HS-5 (cell line): Measurements from ENCODE around the gene RABGAP1L.

ENCODE experiments used
- DNase-seq: peaks from one replicate; pipeline ENCODE4 v3.0.0-alpha.2; 2012; ENCODE audit warnings: low read depth

The RABGAP1L gene

DNA sequence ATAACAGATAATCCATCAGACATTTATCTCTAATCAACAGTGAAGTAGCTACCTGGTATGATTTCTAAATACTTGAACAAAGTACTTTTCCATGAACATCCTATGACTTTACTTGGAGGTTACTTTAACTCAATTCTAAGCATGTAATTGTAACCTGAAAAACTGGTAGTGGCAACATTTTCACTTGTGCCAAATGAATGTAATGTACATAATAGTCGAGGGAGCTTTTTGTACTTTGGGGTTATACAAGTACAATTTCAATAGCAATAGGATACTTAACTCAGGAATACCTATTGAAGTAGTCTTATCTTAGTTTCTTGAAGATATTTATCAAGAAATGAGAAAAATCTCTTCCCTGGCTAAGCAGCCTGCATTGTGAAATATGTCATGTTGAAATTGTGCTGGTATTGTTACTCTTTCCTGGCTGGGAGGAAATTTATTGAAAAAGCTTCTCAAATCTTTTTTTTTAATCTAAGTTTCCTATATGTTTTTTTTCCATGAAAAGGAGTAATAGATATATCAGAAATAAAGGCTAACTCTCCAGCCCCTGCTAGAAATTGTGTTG, 806.8 kb downstream of the RABGAP1L start:
- no peak for DNase-seq

DNA sequence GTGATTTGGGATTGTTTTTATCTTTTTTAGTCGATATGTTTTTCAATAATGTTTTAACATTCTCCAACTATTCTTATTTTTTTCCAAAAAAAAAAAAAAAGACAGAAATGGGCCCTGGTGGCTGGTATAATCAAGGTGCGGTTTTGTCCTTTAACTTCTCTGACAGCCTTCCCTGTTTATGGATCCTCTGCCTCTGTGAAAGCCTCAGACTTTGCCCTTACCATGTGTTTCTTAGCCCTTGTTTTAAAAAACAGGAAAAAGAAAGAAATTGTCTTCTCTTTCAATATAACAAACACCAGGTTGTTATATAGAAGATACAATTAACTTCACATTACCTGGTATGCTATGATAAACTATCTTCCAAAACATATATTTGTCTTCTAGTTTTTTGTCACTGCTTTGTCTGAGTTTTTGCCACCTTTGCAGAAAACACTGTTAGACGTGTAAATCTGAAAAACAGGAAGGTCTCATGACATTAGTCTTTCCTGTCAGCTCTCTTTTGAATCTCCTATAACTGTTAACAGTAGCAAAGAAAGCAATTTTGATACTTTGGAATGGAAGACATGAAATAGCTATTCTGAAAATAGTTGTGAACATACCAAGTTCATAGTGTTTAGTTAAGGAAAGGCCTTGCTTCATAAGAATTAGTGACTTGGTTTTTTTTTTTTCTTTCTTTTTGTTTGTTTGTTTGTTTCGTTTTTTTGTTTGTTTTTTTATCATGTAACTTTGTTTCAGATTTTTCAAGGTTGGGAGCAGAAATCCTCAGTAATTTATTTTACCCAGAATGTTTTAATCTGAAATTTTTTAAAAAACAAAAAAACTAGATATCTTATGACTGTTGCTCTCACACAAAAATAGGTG, 808.8 kb downstream of the RABGAP1L start:
- DNase-seq = no peak

DNA sequence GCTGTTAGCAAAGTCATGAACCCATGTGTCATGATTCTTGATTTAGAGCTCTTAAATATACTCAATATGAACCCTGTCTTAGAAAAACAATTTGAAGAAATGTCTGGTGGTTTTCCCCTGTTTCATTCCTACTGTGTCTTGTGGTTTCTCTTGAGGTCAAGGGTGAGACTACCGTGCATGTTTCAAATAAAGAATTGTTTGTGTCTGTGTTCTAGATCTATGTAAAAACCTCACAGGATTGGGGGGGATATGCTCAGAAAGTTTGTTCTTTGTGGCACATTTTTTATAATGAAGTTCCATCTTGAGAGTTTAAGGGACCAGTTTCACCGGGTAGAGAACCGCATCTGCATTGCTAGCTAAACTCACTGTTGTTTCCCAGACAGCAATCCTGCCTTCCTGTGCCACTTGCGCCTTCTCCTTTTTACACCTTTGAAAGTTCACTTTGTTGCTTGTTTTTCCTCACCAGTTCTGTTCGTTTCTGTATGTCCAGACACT, 809.5 kb downstream of the RABGAP1L start:
- peak; percentile 25 for DNase-seq

DNA sequence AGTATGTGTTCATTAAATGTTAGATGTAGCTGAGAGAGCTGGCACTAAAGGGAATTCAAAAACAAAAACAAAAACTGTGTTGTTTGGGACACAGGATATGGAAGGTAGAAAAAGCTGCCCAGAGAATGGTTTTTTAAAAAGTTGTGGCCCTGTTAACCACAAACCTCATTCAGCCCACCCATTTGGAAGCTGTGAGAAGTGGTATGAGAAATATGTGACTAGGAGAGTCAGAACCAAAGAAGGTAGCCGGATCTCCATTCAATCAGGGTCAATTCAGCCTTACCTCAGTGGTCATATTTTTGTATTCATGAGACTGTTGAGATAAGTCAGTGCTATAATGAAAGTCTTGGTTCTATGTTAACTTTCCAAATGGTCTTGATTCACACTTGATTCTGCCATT, 810.7 kb downstream of the RABGAP1L start:
- DNase-seq = no peak

DNA sequence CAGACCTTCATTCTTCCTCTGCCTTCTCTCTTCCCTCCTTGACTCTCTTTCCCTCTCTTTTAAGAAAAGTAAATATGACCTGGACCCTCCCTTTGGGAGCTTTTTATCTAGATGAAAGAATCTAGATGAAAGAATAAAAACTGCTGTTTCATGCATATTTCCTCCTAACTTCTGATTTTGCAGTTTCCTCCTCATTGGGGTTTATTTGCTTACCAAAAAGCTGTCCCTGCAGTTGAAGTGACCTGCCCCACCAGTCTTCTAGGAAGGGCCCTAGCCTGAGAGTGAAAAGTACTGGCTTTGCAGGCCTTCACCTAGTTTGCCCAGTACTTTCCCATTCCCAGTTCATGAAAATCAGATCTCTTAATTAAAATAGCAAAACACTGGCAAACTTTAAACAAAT, 812.1 kb downstream of the RABGAP1L start:
- no peak for DNase-seq

DNA sequence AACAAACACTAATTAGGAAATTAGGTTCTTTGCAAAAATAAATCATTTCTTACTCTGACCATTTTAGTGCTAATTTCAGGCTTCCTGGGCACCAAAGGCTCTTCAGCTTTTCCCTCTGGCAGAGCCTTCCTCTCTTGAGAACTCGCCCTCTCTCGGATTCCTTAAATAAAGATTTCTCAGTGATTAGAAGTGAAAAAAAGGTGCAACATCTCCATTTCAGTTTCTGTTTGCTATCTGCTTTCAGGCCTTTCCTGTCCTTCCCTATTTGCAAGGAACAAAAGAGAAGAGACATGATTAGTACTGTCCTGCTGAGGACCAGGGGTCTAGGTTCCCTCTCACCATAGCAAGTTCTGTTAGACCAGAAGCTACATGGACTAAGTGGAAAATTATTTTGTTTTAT, 812.6 kb downstream of the RABGAP1L start:
- DNase-seq = no peak

DNA sequence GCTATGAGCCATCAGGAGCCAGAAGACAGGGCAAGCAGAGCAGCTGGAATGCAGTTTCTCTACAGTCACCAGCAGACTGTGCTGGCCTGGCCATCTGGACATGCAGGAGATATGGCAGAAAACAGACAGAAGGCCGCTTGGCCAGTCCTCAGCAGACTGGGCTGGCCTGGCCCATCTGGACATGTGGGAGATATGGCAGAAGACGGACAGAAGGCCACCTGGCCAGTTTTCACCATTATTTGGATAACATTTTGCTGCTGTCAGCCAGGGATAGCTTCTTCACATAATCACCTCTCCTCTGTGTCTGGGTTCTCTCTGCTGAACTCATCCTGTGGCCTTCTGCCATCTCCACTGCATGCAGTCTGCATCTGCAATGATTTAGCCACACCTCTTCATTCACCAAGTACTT, 815.4 kb downstream of the RABGAP1L start:
- DNase-seq = no peak

DNA sequence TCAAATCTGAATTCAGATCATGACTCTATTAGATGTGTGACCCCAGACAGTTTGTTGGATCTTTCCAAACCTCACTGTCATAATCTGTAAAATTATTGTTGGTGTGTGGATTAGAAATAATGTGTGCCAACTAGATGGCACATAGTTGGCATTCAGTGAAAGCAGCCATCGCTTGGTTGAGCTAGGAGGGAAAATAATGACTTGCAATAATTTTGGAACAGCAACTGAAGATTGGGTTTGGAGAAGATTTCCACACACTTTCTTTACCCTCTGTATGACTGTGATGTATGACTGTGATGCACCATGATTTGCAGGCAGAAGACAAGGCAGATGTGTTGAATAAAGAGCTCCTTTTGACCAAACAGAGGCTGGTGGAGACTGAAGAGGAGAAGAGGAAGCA, 816.4 kb downstream of the RABGAP1L start:
- no peak for DNase-seq

DNA sequence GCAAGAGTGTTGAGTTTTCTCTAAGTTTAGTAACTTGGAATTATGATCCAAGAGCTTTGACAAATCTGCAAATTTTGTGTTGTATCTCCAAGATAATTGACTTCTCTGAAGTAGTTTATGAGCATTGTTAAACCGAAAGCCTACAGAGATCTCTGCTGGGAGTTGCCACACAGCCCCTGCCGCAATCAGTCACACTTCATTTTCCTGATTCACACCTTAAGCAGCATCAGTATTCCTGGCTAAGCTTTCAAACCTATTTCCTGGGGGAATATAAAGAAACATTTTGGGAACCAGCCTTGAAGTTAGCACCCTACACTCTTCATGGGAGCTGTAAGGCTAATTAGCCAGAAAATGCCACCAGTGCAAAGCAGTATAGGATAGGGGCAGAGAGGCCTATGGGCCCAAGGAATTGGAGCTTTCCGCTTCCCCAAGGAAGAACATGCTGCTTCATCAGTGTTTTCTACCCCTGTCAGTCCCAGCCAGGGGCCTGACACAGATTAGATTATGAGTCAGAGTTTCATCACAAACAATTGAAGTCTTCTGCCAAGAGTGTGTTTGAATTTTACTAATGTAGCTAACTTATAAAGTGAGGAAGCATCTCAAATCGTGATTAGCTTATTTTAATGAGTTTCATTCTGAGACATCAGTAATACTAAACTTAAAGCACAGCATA, 817.3 kb downstream of the RABGAP1L start:
- DNase-seq = no peak

DNA sequence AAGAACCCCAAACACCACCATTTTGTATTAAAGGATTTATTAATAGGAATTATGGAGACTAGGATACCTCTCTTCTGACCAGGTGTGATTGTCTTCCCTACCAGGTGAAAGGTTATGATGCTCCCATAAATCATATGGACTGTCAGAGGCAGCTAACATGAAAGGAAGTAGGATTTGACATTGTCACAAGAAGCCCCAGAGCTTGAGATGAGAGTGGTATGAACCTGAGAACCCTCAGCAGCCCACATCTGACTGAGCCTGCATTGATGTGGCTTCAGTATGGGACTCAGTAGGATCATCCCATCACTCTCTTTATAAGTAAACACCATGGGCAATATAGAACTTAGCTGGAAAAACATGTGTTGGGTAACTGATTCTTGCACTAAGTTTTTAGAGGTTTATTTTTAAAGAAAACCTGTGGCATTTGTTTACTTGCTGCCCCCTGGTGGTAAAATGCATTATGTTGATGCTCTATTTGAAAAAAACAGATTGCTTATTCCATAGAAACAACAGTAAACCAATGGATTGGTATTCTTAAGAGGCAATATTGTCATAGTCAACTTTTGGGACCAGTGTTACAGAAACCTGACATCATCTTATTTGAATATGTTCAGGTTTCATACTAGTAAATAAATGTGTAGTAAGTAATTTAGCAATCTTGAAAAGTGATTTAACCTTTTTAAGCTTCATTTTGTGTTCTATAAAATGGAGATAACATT, 823.8 kb downstream of the RABGAP1L start:
- DNase-seq = no peak

DNA sequence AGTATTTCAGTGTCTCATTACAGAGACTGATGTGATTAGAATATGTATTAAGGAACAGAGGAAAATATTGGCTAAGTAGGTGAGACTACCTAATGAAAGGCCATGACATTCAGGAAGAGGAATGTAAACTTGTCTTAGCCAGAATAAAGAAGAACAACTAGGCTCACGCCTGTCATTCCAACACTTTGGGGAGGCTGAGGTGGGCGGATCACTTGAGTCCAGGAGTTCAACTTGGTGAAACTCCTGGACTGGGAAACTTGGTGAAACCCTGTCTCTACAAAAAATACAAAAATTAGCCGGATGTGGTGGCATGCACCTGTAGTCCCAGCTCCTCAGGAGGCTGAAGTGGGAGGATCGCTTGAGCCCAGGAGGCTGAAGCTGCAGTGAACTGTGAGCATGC, 825.6 kb downstream of the RABGAP1L start:
- DNase-seq = no peak

DNA sequence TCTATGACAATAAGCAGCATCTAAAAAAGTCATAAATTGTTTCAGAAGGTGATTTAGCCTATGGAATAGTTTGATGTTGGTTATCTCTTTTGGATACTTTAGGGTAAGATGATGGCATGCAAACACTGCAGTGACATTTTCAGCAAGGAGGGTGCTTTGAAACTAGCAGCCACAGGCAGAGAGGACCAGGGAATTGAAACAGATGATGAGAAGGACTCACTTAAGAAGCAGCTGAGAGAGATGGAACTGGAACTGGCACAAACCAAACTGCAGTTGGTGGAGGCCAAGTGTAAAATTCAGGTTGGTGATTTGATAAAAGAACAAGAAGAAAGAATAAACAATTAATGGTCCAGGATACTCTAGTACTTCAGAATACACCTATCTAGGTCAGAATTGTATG, 829.2 kb downstream of the RABGAP1L start:
- DNase-seq = no peak

DNA sequence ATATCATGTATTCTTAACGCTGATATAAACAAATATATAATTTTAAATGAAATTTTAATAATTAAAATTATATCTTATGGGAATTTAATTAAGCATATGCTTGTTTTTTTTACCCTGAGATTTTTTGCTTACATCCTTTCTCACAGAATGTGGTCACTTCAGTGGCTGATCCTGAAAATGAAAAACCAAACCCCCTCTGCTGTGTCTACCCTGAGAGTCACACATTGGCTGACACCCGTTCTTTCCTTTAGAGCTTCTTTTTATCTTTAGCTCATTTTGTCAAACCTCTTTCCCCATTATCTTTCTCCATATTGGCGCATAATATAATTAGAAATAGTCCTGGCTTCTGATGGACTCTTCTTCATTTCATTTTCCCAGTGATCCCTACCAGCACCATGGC, 829.7 kb downstream of the RABGAP1L start:
- no peak for DNase-seq

DNA sequence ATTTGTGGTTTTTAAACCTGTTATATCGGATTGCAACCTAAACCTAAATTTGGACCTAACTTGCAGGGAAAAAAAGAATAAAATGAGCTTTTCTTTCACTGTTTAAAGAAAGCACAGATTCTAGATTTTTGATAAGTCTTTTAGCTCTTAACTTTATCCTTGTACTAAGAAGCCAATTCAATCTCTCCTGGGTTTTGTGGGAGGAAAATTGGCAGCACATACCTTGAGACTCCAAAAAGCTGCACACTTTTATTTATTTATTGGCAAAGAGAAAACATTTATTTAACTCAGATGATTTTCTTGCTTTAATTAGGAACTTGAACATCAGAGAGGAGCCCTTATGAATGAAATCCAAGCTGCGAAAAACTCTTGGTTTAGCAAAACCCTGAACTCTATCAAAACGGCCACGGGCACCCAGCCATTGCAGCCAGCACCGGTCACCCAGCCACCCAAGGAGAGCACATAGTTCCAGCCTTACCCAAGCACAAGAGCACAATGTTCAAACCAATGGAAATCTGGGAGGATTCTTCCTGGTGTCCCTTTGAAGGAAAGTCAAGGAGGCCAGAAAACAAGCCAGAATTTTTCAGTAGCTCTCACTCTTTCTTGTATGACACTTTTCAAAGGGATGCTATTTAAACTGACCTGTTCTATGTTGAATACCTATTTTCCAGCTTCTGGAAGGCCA, 830.4 kb downstream of the RABGAP1L start:
- no peak for DNase-seq

DNA sequence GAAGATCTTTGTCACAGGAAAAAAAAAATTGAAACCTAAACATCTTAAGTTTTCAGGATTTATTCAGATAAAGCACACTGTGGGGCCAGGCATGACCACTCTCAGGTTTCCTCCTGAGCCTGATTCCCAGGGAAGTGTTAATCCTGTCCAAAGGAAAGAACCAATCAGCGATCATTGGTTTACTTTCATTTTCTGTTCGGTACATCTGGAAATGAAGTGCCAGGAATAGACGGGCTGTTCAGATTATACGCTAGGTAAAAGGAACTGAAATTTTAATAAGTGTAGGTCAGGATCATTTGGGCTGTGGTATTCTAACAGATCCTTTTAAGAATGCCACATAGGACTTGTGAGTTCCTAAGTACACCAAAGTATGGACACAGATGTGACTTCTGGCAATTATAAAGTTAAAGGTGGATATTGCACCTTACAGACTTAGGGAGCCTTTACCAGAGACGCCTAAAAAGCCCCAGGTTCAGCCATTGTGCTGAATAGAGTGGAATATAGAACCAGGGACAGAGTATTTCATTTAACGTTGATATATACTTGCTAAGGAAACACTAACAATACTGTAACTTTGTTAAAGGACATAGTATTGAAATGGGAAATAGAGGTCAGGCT, 831.2 kb downstream of the RABGAP1L start:
- no peak for DNase-seq

DNA sequence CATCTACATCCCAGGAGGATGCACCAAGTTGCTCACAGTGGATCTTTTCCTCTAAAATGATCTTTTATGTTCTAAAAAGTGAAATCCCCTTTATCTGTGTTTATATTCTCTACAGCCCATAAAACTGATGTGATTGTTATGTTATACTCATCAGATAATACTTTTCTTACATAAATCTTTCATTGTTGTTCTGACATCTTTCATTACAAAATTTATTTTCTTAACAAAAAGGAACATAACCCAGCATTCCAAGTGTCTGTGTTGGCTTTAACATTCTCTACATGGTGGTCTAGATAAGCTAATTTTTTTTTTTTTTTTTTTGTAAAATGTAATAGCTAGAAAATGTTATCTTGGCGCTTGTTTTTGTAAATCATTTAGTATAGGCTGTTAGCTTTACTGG, 832.2 kb downstream of the RABGAP1L start:
- DNase-seq = no peak

DNA sequence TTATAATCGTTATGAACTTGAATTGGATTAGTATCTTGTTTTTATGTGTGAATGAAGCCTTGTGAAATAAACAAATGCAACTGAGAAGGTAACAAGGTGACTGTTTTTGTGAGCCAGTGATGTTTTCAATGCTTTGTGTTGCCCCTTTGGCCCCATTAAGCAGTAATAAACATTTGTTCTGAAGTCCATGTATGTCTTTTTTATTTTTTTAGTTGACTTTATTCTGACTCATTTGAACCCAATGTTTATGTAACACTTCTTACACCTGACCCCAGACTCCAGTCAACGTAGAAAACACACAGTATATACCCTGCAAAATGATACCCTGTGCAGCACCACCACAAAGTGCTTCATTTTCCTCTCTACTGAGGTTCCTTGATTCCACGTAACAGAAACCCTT, 835.8 kb downstream of the RABGAP1L start:
- DNase-seq = no peak

DNA sequence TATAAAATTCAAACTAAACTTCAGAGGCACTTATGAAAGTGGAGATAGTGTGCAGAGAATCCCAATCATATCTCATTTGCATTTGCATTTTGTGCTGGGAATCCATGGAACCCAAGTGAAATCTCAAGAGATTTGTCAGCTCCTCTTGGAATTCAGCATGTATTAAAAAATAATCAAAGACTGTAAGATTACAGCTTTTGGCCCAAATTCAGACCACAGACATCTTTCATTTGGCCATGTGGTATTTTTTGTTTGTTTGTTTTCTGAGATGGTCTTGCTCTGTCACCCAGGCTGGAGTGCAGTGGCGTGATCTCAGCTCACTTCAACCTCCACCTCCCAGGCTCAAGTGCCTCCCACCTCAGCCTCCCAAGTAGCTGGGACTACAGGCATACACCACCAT, 836.6 kb downstream of the RABGAP1L start:
- DNase-seq = no peak

DNA sequence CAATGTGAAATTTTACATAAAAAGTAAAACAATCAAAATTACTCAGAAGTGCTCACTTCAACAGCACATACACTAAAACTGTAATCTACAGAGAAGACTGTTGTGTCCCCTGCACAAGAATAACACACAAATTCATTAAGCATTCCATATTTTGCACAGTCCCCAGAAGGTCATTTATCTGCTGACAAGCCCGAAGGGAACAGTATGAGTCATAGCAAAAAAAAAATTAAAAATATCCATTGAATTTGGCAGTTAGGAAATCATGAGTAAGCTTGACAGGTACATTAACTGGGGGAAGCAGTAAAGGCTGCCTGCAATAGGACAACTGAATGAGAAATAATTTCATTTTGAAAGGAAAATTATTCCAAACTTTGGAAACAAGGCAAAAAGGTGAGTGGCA, 837.2 kb downstream of the RABGAP1L start:
- no peak for DNase-seq

DNA sequence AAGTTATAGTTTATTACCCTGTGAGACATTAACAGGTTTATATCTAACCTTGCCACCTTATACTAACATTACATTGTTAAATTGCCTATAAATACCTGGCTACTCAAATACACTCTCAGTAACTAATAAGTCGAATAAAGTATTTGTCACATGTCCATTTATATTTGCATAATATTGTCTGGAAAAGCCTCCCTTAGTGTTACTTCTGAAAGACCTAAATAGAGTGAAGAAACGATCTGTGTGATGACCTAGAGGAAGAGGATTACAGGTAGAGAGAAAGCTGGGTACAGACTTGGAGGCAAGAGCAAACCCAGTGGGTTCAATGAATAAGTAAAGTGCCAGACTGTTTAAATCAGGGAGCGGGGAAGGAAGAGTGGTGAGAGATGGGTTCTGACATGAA, 837.7 kb downstream of the RABGAP1L start:
- DNase-seq = no peak

DNA sequence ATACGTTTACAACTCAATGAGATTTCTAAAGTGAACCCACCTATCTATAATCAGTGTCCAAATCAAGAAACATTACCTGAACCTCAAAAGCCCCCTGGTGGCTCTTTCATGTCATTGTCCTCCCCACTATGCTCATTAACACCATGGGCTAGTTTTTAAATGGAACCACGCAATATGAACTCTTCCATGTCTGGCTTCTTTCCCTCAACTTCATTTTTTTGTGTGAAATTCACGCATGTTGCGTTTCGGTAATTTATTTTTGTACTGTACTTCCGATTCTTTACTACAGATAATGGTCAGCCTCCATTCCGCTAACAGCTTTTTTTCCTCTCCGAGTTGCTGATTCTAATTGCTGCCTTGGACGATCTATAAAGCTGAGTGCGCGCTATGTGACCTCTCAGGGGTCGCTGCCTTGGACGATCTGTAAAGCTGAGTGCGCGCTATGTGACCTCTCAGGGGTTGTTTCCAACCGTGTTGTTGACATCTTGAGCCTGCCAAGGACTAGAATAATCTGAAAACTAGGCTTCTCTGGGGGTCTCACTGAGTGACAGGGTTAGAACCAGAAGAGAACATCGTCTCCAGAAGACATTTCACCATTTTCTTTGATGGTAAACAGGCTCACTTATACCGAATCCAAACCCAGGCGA, 839.4 kb downstream of the RABGAP1L start:
- DNase-seq = no peak
